A549 treated with dexamethasone at 1 μM for 4 hours (cell line): ENCODE measurements around the gene NT5DC4. TPM values are rescaled to one million over a fixed set of nuclear protein-coding genes. Genes with fewer than 3 reads are reported as not detected.

Experiments used
- total RNA-seq: library from RNA; stranded (reverse); fragments of 200-300 nt; extraction: Qiagen RNA extraction; gene quantifications from 5 replicates; pipeline ENCODE4 v1.2.3, GENCODE V29; 2022

NT5DC4 gene
- total RNA-seq, result 0.05 TPM in 1 of 5 replicates, not detected in the others

DNA sequence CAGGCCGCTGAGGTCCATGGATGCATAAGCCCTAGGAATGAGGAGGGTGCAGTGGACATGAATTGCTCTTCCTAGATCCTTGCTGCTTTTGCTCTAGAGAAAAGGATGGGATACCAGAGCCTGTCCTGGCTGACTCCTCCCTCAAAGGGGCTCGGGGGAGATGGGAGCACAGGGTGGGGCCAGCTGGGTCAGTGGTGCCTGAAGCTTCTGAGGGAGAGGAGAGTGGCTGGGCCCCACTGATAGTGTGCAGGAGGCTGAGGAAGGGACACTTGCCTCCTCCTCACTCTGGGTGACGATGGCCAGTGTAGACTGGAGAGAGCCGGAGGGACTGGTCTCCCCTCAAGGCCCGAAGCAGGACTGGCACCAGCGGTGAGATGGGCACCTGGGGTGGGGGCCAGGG lies at the start of gene NT5DC4:
Gene NT5DC4 (plus strand): TSS at position 236 of the 400 bp plus-strand sequence. CDS start 60 bp downstream, at position 296.

DNA sequence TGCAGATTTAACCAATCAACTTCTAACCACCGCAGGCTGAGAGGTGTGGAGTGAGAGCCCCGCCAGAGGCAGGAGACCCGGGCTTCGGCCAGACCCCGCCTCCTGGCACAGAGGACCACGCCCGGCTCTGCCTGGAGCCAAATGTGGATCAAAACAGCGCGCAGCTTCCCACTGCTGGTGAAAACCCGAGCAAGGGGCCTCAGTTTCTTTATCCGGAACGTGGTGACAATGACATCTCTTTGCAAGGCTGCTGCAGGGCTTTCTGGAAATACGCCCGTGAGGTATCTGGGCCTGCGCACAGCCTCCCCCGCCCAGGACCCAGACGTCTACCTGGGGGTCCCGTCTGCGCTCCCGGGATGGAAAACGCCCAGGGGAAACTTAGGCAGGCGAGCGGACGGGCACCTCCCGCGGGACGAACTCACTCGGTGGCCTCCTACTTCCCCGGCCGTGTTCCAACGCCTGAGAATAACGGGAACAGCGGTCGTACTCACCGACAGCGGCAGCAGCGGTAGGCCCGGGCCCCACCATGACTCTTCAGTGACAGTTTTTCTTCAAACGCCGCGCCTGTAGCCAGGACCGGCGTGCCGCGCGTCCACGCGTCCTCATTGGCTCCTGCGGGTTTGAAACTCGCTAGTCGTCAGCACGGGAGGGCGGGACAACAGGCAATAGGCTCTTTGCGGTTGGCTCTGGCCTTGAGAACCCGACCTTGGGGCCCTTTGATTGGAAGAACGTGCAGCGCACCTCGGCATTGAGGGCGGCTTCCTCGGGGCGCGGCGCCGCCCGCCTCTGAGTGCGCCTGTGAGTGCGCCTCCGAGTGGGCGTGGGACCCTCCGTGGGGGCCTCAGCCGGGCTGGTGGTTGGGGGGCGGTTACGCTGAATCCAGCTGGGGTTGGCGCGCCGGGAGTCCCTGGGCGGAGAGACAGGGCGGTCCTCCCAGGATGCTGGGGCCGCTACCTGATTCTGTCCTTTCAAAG lies 43.5 kb downstream of the NT5DC4 start, which contains the start of gene CKAP2L:
Gene CKAP2L (minus strand): TSS at position 539 of the 974 bp plus-strand sequence. CDS start 11 bp downstream, at position 528.

DNA sequence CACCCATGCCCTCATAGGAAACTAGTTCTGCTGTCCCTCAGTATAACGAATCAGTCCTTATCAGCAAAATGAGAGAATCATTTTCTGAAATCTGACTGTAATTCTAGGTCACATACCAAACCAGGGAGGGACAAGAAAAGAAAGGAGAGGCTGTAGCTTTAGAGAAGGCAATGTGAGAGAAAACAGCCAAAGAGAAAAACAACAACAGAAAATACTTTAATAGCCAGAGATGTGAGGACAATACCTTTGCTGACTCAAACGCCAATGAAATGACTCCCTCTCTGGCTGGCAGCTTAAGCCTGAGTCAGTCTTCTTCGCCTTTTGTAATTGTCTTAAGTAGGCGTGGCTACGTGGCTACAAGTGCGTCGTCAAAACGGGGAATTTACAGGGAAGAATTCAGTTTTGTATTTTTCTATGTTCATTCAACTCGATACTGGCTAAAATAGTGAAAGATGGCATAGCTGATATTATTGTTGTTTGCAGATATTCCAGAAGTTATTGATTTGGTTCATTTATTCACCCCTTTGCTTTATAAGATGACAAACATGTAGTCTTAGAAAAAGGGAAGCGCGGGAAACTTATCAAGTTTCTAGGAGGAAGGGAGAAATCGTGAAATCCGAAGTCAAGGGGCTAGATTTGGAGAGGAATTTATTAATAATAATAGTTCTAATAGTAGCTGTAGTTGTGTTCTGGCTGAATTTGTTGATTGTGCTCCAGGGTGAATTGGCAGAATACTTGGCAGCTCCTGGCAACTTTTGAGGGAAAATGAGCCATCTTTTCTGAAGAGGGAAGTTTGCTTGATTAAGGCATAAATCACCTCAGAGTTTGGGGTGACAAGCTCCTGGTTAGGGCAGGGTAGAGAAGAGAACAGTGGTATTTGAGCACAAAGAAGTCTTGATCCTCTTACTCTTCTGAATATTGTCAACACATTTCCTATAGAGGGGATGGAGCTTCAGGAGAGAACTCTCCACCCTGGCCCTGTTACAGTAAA lies 63.7 kb downstream of the NT5DC4 start, which contains the start of gene IL1A:
Gene IL1A (minus strand): TSS at position 295 of the 991 bp plus-strand sequence. CDS start 723 bp downstream, outside the sequence.

Other genes with a start within 250 kb of the NT5DC4 start
- gene TTL, start 238.9 kb upstream of the NT5DC4 start, total RNA-seq, result 35.5 to 42.4 TPM (median 37.9 TPM) in 5 replicates
- 22.9 to 26.2 TPM (median 24.8 TPM) in 5 replicates for gene POLR1B, start 178.6 kb upstream of the NT5DC4 start, total RNA-seq
- gene CHCHD5, start 136.4 kb upstream of the NT5DC4 start, total RNA-seq, result 54.7 to 81.4 TPM (median 56.8 TPM) in 5 replicates
- gene SLC20A1, start 75.1 kb upstream of the NT5DC4 start, total RNA-seq, result 149 to 180 TPM (median 171 TPM) in 5 replicates
- 12.4 to 16.9 TPM (median 16.7 TPM) in 5 replicates for gene CKAP2L, start 43.6 kb downstream of the NT5DC4 start, total RNA-seq
- gene IL1A, start 63.5 kb downstream of the NT5DC4 start, total RNA-seq, result 0.18 to 0.50 TPM (median 0.29 TPM) in 5 replicates
- 0.11 to 0.27 TPM (median 0.16 TPM) in 4 of 5 replicates, not detected in the other for gene IL1B, start 115.8 kb downstream of the NT5DC4 start, total RNA-seq
- 0.23 TPM in 1 of 5 replicates, not detected in the others for gene IL37, start 190.1 kb downstream of the NT5DC4 start, total RNA-seq